HEK293 (cell line): ENCODE data around the gene RYR2.

Experiments used
- CTCF ChIP-seq: fragments of 450-650 bp; formaldehyde crosslinking; IDR thresholded peaks from 2 replicates; pipeline ENCODE4 v1.5.1; 2016; ENCODE audit warnings: missing biosample characterization, missing genetic modification characterization
- PRDM10 ChIP-seq: fragments of 450-650 bp; formaldehyde crosslinking; IDR thresholded peaks from 2 replicates; pipeline ENCODE4 v1.5.1; 2016; ENCODE audit warnings: missing biosample characterization, missing genetic modification characterization
- TCF7L2 ChIP-seq: IDR thresholded peaks from 2 replicates; pipeline ENCODE4 v1.6.1; 2011; ENCODE audit warnings: low read depth, mild to moderate bottlenecking, inconsistent platforms, low read length, moderate library complexity, borderline replicate concordance
- YY1 ChIP-seq: fragments of 450-650 bp; formaldehyde crosslinking; IDR thresholded peaks from 2 replicates; pipeline ENCODE4 v1.5.1; 2018; ENCODE audit warnings: missing biosample characterization, missing genetic modification characterization
- TF ChIP-seq, protein P1 (sequence below): fragments of 450-650 bp; formaldehyde crosslinking; IDR thresholded peaks from 2 replicates; pipeline ENCODE4 v1.5.1; 2016; ENCODE audit warnings: missing biosample characterization, missing genetic modification characterization

DNA sequence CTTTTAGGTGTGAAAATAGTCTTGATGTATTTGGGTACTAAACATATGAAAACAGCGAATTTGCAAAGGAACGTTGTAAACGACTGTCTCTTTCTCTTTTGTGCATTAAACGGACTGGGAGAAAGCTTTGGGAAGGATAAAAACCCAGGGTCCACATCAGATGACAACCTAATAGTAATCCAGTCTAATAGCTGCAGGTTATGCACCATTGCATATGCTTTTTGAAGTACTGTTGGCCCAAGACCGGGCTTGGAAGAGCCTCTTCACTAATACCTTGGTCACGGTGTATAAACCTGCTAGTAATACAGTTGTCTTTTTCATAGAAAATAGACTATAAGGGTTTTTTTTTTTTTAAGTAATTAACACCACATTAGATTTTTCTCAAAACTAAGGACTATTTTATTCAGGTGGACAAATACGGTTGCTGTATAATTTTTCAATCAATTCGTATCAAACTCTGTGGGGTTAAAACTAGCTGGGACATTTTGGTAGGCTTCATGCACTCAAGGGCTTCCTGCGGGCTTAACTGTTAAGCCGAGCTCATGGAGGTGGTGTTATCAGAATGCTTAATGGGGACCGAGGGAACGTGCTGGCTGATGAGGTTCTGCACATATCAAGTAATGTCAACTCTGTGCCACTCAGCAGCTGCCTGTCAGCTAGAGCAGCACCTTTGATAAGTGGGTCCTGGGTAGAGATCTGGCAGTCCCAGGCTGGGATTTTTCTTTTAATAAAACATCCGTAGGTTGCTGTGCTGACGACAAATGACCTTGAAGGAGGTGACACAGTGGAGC, 2.1 kb downstream of the RYR2 start:
- TF ChIP-seq CTCF (tag by site-specific recombination) (no peak), TCF7L2 (no peak), YY1 (no peak), PRDM10 (tag by site-specific recombination) (no peak)
- TF ChIP-seq, protein P1, sequence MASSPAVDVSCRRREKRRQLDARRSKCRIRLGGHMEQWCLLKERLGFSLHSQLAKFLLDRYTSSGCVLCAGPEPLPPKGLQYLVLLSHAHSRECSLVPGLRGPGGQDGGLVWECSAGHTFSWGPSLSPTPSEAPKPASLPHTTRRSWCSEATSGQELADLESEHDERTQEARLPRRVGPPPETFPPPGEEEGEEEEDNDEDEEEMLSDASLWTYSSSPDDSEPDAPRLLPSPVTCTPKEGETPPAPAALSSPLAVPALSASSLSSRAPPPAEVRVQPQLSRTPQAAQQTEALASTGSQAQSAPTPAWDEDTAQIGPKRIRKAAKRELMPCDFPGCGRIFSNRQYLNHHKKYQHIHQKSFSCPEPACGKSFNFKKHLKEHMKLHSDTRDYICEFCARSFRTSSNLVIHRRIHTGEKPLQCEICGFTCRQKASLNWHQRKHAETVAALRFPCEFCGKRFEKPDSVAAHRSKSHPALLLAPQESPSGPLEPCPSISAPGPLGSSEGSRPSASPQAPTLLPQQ (tag by site-specific recombination) = no peak
